GM23248 (cell line): Measurements from ENCODE around the gene NVL. TPM values are rescaled to one million over a fixed set of nuclear protein-coding genes. Genes with fewer than 3 reads are reported as not detected.
A peak's percentile ranks its signal among the peaks of the same experiment; 100 is the strongest.

Experiments
- DNase-seq: peaks from one replicate; pipeline ENCODE4 v3.0.0-alpha.2; 2015
- H2AFZ ChIP-seq: fragments of 200-600 bp; sonication (generic); 2 replicates; pipeline ENCODE4 v1.6.1; 2016; ENCODE audit warnings: antibody characterized with exemption
- H3F3A ChIP-seq: fragments of 200-600 bp; sonication (generic); 2 replicates; pipeline ENCODE4 v1.6.1; 2016; ENCODE audit warnings: mild to moderate bottlenecking, antibody characterized with exemption, mixed run types; ENCODE audit not compliant: insufficient read depth
- H3K27ac ChIP-seq: fragments of 200-600 bp; sonication (generic); 2 replicates; pipeline ENCODE4 v1.5.1; 2016; ENCODE audit warnings: mild to moderate bottlenecking
- H3K27me3 ChIP-seq: fragments of 200-600 bp; sonication (generic); replicated peaks from 2 replicates; pipeline ENCODE4 v1.6.1; 2016; ENCODE audit warnings: mild to moderate bottlenecking; ENCODE audit not compliant: insufficient read depth
- H3K36me3 ChIP-seq: fragments of 200-600 bp; sonication (generic); 2 replicates; pipeline ENCODE4 v1.6.1; 2016; ENCODE audit warnings: low read depth, mild to moderate bottlenecking
- H3K4me1 ChIP-seq: fragments of 200-600 bp; sonication (generic); 2 replicates; pipeline ENCODE4 v1.6.1; 2016; ENCODE audit warnings: mild to moderate bottlenecking; ENCODE audit not compliant: insufficient read depth
- H3K4me2 ChIP-seq: fragments of 200-600 bp; sonication (generic); one replicate; pipeline ENCODE4 v1.6.1; 2016; ENCODE audit warnings: mild to moderate bottlenecking; ENCODE audit not compliant: unreplicated experiment
- H3K4me3 ChIP-seq: fragments of 200-600 bp; sonication (generic); 2 replicates; pipeline ENCODE4 v1.5.1; 2016; ENCODE audit warnings: mild to moderate bottlenecking
- H3K79me2 ChIP-seq: fragments of 200-600 bp; sonication (generic); 2 replicates; pipeline ENCODE4 v1.6.1; 2016; ENCODE audit warnings: mild to moderate bottlenecking; ENCODE audit not compliant: insufficient read depth
- H3K9ac ChIP-seq: fragments of 200-600 bp; sonication (generic); 2 replicates; pipeline ENCODE4 v1.6.1; 2016; ENCODE audit warnings: mild to moderate bottlenecking
- H3K9me2 ChIP-seq: fragments of 200-600 bp; sonication (generic); 2 replicates; pipeline ENCODE4 v1.6.1; 2016; ENCODE audit warnings: mixed run types, mild to moderate bottlenecking, moderate library complexity; ENCODE audit not compliant: insufficient read depth
- H3K9me3 ChIP-seq: fragments of 200-600 bp; sonication (generic); one replicate; pipeline ENCODE4 v1.6.1; 2017; ENCODE audit warnings: low read depth
- H4K20me1 ChIP-seq: fragments of 200-600 bp; sonication (generic); 2 replicates; pipeline ENCODE4 v1.6.0; 2016; ENCODE audit not compliant: insufficient read depth
- EZH2 ChIP-seq: fragments of 200-600 bp; sonication (generic); IDR thresholded peaks from 2 replicates; pipeline ENCODE4 v1.6.1; 2018; ENCODE audit warnings: antibody characterized with exemption, mild to moderate bottlenecking; ENCODE audit not compliant: insufficient read depth, poor library complexity, severe bottlenecking
- EZH2phosphoT487 ChIP-seq: fragments of 200-600 bp; sonication (generic); IDR thresholded peaks from 2 replicates; pipeline ENCODE4 v1.6.1; 2018; ENCODE audit warnings: antibody characterized with exemption, moderate library complexity, mild to moderate bottlenecking, low read depth; ENCODE audit not compliant: insufficient read depth
- WGBS, 2 experiments: methylation state at CpG; one replicate each; pipeline ENCODE4 v1.1.6; 2015 to 2017; ENCODE audit warnings: low lambda C conversion rate in 2 of 2, low coverage in 1 of 2; ENCODE audit errors: missing lambda C conversion rate in 2 of 2; 5-methylcytosine and 5-hydroxymethylcytosine counted together
- in situ Hi-C: fragments of 300-500 bp; cut with MboI; formaldehyde crosslinking; loops from 2 replicates; pipeline ENCODE4 v1.15.0; 2020
- polyA plus RNA-seq: library from polyadenylated mRNA; unstranded; fragments of >200 nt; fragmentation: Nextera tagmentation; extraction: Ambion mirVana; gene quantifications from 2 replicates; pipeline ENCODE4 v1.2.1, GENCODE V29; 2016
- total RNA-seq: library from RNA; depleted of rRNA; stranded (reverse); fragments of >200 nt; shearing (Covaris generic); gene quantifications from 2 replicates; pipeline ENCODE4 v1.2.3, GENCODE V29; 2014

NVL gene
- total and polyA plus RNA-seq, 2 experiments from 2014 or later: 17.9 to 28.3 TPM

- Histone ChIP-seq H3K4me3 (no peak overlapping the region), H3K9me3 (no peaks in the 10 kb centered on the region), H3K79me2 (no peaks in the 10 kb centered on the region), H4K20me1 (no peaks in the 10 kb centered on the region), H3K27ac (no peak overlapping the region), H2AFZ (no peak overlapping the region), H3K4me1 (peaks cover 7% of the 10 kb centered on the region), H3K4me2 (no peak overlapping the region), H3K27me3 (no peaks in the 10 kb centered on the region), H3K36me3 (peaks cover 44% of the 10 kb centered on the region), H3K9me2 (no peaks in the 10 kb centered on the region), H3K9ac (no peak overlapping the region), H3F3A (peaks cover 19% of the 10 kb centered on the region)
- 96 to 97% methylated on average over 7 of the region's 7 CpGs for WGBS, 2 experiments
- no peak for TF ChIP-seq EZH2
- TF ChIP-seq EZH2phosphoT487: no peak
- in situ Hi-C loops: no loop called here
- DNase-seq: no peak
Observed at GRCh38 chr1:224302947-224303346, 27.0 kb downstream of the NVL start.

GRCh38 chr1:224301391-224301790 lies 28.6 kb downstream of the NVL start:
- Histone ChIP-seq H2AFZ (no peak overlapping the region), H3K79me2 (no peaks in the 10 kb centered on the region), H4K20me1 (no peaks in the 10 kb centered on the region), H3K27ac (no peak overlapping the region), H3K36me3 (peaks cover 37% of the 10 kb centered on the region), H3K9ac (no peak overlapping the region), H3K4me2 (no peak overlapping the region), H3K27me3 (no peaks in the 10 kb centered on the region), H3K9me3 (no peaks in the 10 kb centered on the region), H3F3A (peaks cover 19% of the 10 kb centered on the region), H3K4me3 (no peak overlapping the region), H3K9me2 (no peaks in the 10 kb centered on the region), H3K4me1 (peaks cover 7% of the 10 kb centered on the region)
- in situ Hi-C loops: no loop called here
- WGBS, 2 experiments: 100% methylated on average over 1 of the region's 1 CpG
- DNase-seq: no peak
- TF ChIP-seq EZH2 (no peak), EZH2phosphoT487 (no peak)

GRCh38 chr1:224300346-224300745 lies 29.6 kb downstream of the NVL start:
- peak; percentile 85 for DNase-seq
- H3K27ac ChIP-seq: no peak overlapping the region; the same call in 1 of the 2 replicates
- H3K9me2 ChIP-seq: no peaks in the 10 kb centered on the region
- peaks cover 40% of the 10 kb centered on the region for H3K36me3 ChIP-seq
- peaks cover 19% of the 10 kb centered on the region for H3F3A ChIP-seq
- H3K9me3 ChIP-seq: no peaks in the 10 kb centered on the region
- H3K4me2 ChIP-seq: peak overlapping the region; percentile 3
- in situ Hi-C loops: no loop called here
- no peak overlapping the region for H2AFZ ChIP-seq
- no peak for TF ChIP-seq EZH2phosphoT487
- TF ChIP-seq EZH2: no peak
- no peak overlapping the region for H3K9ac ChIP-seq
- no peaks in the 10 kb centered on the region for H3K79me2 ChIP-seq
- H3K27me3 ChIP-seq: no peaks in the 10 kb centered on the region
- 2 to 3% methylated on average over 2 of the region's 2 CpGs for WGBS, 2 experiments
- H3K4me1 ChIP-seq: peaks cover 7% of the 10 kb centered on the region
- no peak overlapping the region for H3K4me3 ChIP-seq
- H4K20me1 ChIP-seq: no peaks in the 10 kb centered on the region

GRCh38 chr1:224298346-224299330 lies 31.3 kb downstream of the NVL start:
- no peak for DNase-seq
- TF ChIP-seq EZH2phosphoT487 (no peak), EZH2 (no peak)
- in situ Hi-C loops: no loop called here
- Histone ChIP-seq H3K4me3 (no peak overlapping the region), H3K36me3 (peaks cover 44% of the 10 kb centered on the region), H3K27me3 (no peaks in the 10 kb centered on the region), H3K9me2 (no peaks in the 10 kb centered on the region), H3K9me3 (no peaks in the 10 kb centered on the region), H3K27ac (no peak overlapping the region), H3F3A (peaks cover 19% of the 10 kb centered on the region), H3K4me2 (no peak overlapping the region), H3K9ac (no peak overlapping the region), H3K79me2 (no peaks in the 10 kb centered on the region), H2AFZ (no peak overlapping the region), H4K20me1 (no peaks in the 10 kb centered on the region), H3K4me1 (peaks cover 7% of the 10 kb centered on the region)
- WGBS, 2 experiments: 92 to 93% methylated on average over 8 of the region's 8 CpGs

GRCh38 chr1:224294775-224295174 lies 35.2 kb downstream of the NVL start:
- Histone ChIP-seq H2AFZ (no peak overlapping the region), H3K4me1 (no peaks in the 10 kb centered on the region), H3K9ac (no peak overlapping the region), H4K20me1 (no peaks in the 10 kb centered on the region), H3K36me3 (peaks cover 36% of the 10 kb centered on the region), H3K4me2 (no peak overlapping the region), H3F3A (no peaks in the 10 kb centered on the region), H3K9me3 (no peaks in the 10 kb centered on the region), H3K27ac (no peak overlapping the region), H3K4me3 (no peak overlapping the region), H3K27me3 (no peaks in the 10 kb centered on the region), H3K9me2 (no peaks in the 10 kb centered on the region), H3K79me2 (no peaks in the 10 kb centered on the region)
- TF ChIP-seq EZH2phosphoT487: no peak
- no peak for TF ChIP-seq EZH2
- 85 to 93% methylated on average over 1 of the region's 1 CpG for WGBS, 2 experiments
- no peak for DNase-seq
- in situ Hi-C loops: no loop called here
